ENCODE data around the gene ZNF746.

ZNF746 gene

GRCh38 chr7:149427893-149428292 is 69.7 kb downstream of the ZNF746 start:
- no peak for DNase-seq (ENCODE audit: low spot score)
- no peak for FAIRE-seq

GRCh38 chr7:149427096-149427680 is 70.4 kb downstream of the ZNF746 start:
- DNase-seq (ENCODE audit: low spot score) (no peak), FAIRE-seq (no peak)

- no peak for DNase-seq (ENCODE audit: low spot score)
- no peak for FAIRE-seq
Measured at GRCh38 chr7:149423449-149424110, 74.0 kb downstream of the ZNF746 start.

GRCh38 chr7:149422914-149423301 is 74.7 kb downstream of the ZNF746 start:
- DNase-seq (ENCODE audit: low spot score) = no peak
- FAIRE-seq = no peak

Measured in urothelium cell line (cell line).